ENCODE data around the gene MYH8. TPM values are rescaled to one million over a fixed set of nuclear protein-coding genes. Genes with fewer than 3 reads are reported as not detected.
A peak's percentile ranks its signal among the peaks of the same experiment; 100 is the strongest.

Gene MYH8
- total RNA-seq (not detected in 2 replicates), polyA plus RNA-seq (not detected in 2 replicates)

GRCh38 chr17:10421900-10422542, at the start of gene MYH8:
MYH8 (minus strand) TSS chr17:10421950; CDS start chr17:10420227, 1,723 bp downstream.
- Histone ChIP-seq H3K4me1 (ENCODE audit: low read depth) (no peaks in the 10 kb centered on the region), H3K27me3 (no peaks in the 10 kb centered on the region), H3K9me3 (ENCODE audit: low read depth) (no peaks in the 10 kb centered on the region), H3K4me3 (no peak within 1 kb of the TSS), H3K36me3 (no peaks in the 10 kb centered on the region), H3K27ac (no peak within 1 kb of the TSS)
- TF ChIP-seq CTCF (IDR thresholded peaks at IDR 0.05; ENCODE audit: low read depth, low read length) = no peak
- DNase-seq (ENCODE audit: low read depth in 1 of 2, low spot score in 1 of 2) = no peak

DNA sequence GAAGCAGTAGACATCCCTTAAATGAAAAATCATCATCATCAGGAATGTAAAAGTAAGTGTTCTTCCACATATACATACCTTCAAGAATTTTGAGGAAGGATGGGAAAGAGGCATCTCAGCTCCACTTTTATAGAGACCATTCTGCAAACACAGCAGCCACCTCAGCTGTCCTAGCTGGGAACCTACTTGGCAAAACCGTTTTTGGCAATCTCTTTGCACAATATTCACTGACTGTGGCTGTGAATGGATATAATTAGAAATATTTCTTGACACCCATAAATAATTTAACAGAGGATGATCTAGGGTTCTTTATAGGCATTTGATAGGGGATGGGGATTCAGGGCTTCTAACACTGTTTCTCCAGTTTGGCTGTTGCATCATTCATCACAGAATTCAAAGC, 47.7 kb upstream of the MYH8 start, which contains the start of gene MYH4:
Gene MYH4, minus strand, starts transcription at position 101 of the 400 bp plus-strand sequence. CDS start 2,814 bp downstream, outside the sequence.
- no peak for TF ChIP-seq CTCF (IDR thresholded peaks at IDR 0.05; ENCODE audit: low read depth, low read length)
- Histone ChIP-seq H3K27me3 (no peaks in the 10 kb centered on the region), H3K9me3 (ENCODE audit: low read depth) (no peaks in the 10 kb centered on the region), H3K4me1 (ENCODE audit: low read depth) (no peaks in the 10 kb centered on the region), H3K27ac (no peak within 1 kb of the TSS), H3K36me3 (no peaks in the 10 kb centered on the region), H3K4me3 (no peak within 1 kb of the TSS)
- no peak for DNase-seq (ENCODE audit: low read depth in 1 of 2, low spot score in 1 of 2)

DNA sequence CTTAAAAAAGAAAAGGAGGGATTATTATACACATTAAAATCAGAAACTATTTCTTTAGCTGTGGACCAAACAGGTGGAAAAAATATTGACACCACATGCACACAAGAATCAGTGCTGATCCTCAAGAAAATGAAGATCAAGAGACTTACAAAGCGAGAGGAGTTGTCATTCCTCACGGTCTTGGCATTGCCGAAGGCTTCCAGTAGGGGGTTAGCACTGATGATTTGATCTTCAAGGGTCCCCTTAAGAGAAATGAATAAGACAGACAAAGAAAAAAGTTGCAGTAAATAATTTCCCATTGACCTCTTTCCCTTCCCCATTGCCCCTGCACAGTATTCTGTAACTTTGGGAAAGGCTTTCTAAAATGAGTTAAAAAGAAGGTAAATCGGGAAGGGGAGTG, 41.7 kb upstream of the MYH8 start:
- H3K9me3 ChIP-seq (ENCODE audit: low read depth) = no peaks in the 10 kb centered on the region
- no peaks in the 10 kb centered on the region for H3K27me3 ChIP-seq
- H3K27ac ChIP-seq = no peak overlapping the region
- no peaks in the 10 kb centered on the region for H3K4me1 ChIP-seq (ENCODE audit: low read depth)
- H3K4me3 ChIP-seq = no peak overlapping the region
- H3K36me3 ChIP-seq = no peaks in the 10 kb centered on the region
- no peak for DNase-seq (ENCODE audit: low read depth in 1 of 2, low spot score in 1 of 2)
- TF ChIP-seq CTCF (IDR thresholded peaks at IDR 0.05; ENCODE audit: low read depth, low read length) = no peak

DNA sequence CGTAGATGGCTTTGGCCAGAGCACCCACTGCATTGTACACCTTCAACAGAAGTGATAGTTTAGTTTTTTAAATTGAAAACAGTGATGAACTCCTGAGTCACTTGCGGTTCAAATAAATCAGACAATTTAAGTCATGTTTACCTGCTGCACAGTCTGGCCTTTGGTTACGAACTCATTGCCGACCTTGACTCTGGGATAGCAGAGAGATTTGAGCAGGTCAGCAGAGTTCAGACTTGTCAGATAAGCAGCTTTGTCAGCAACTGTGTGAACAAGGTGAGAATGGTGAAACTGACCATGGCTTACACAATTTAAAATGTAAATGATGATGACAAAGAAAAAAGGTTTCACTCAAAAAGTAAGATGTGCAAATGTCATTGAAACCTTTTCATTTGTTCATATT, 38.3 kb upstream of the MYH8 start:
- H3K27ac ChIP-seq = no peak overlapping the region
- H3K4me3 ChIP-seq = no peak overlapping the region
- H3K9me3 ChIP-seq (ENCODE audit: low read depth) = no peaks in the 10 kb centered on the region
- H3K36me3 ChIP-seq = no peaks in the 10 kb centered on the region
- peak in 1 of 2 donors; percentile 6 for DNase-seq (ENCODE audit: low read depth in 1 of 2, low spot score in 1 of 2)
- H3K27me3 ChIP-seq = no peaks in the 10 kb centered on the region
- no peaks in the 10 kb centered on the region for H3K4me1 ChIP-seq (ENCODE audit: low read depth)
- TF ChIP-seq CTCF (IDR thresholded peaks at IDR 0.05; ENCODE audit: low read depth, low read length) = no peak

GRCh38 chr17:10458701-10459100, 37.0 kb upstream of the MYH8 start:
- H3K4me3 ChIP-seq = no peak overlapping the region

More at GRCh38 chr17:10458701-10459100, 37.0 kb upstream of the MYH8 start:
- H3K9me3 ChIP-seq (ENCODE audit: low read depth) = no peaks in the 10 kb centered on the region
- H3K4me1 ChIP-seq (ENCODE audit: low read depth) = no peaks in the 10 kb centered on the region
- H3K27me3 ChIP-seq = no peaks in the 10 kb centered on the region
- TF ChIP-seq CTCF (IDR thresholded peaks at IDR 0.05; ENCODE audit: low read depth, low read length) = no peak
- H3K36me3 ChIP-seq = no peaks in the 10 kb centered on the region
- no peak overlapping the region for H3K27ac ChIP-seq
- no peak for DNase-seq (ENCODE audit: low read depth in 1 of 2, low spot score in 1 of 2)

Data from cardiac muscle cell (in vitro differentiated cells and primary cell).